HepG2 (cell line): ENCODE data around the gene ANKUB1. TPM values are rescaled to one million over a fixed set of nuclear protein-coding genes. Genes with fewer than 3 reads are reported as not detected.

Experiments used
- E2F1 ChIP-seq: sonication (generic); formaldehyde crosslinking; IDR thresholded peaks from 2 replicates; pipeline ENCODE4 v1.5.0; 2020; ENCODE audit warnings: missing genetic modification reagents
- FOXO4 ChIP-seq: sonication (generic); formaldehyde crosslinking; conservative IDR thresholded peaks from 2 replicates; pipeline ENCODE4 v1.8.1; 2023; ENCODE audit warnings: missing genetic modification reagents
- HMGA1 ChIP-seq: sonication (generic); formaldehyde crosslinking; conservative IDR thresholded peaks from 2 replicates; pipeline ENCODE4 v1.4.0; 2020; ENCODE audit warnings: missing genetic modification reagents
- MTF1 ChIP-seq: sonication (generic); formaldehyde crosslinking; IDR thresholded peaks from 2 replicates; pipeline ENCODE4 v1.5.0; 2020; ENCODE audit warnings: missing genetic modification reagents
- STAT5B ChIP-seq: sonication (generic); formaldehyde crosslinking; IDR thresholded peaks from 2 replicates; pipeline ENCODE4 v1.4.0; 2020; ENCODE audit warnings: missing genetic modification reagents
- TIGD3 ChIP-seq: sonication (generic); formaldehyde crosslinking; IDR thresholded peaks from 2 replicates; pipeline ENCODE4 v1.5.1; 2020; ENCODE audit warnings: mild to moderate bottlenecking, missing genetic modification reagents, borderline replicate concordance
- YEATS4 ChIP-seq: sonication (generic); formaldehyde crosslinking; IDR thresholded peaks from 2 replicates; pipeline ENCODE4 v1.4.0; 2020; ENCODE audit warnings: missing genetic modification reagents, borderline replicate concordance
- ZBTB4 ChIP-seq: sonication (generic); formaldehyde crosslinking; IDR thresholded peaks from 2 replicates; pipeline ENCODE4 v1.4.0; 2020; ENCODE audit warnings: missing genetic modification reagents, mild to moderate bottlenecking, borderline replicate concordance
- ZFP82 ChIP-seq: sonication (generic); formaldehyde crosslinking; IDR thresholded peaks from 2 replicates; pipeline ENCODE4 v1.5.1; 2020; ENCODE audit warnings: mild to moderate bottlenecking, missing genetic modification reagents, borderline replicate concordance
- ZFP90 ChIP-seq: sonication (generic); formaldehyde crosslinking; IDR thresholded peaks from 2 replicates; pipeline ENCODE4 v1.8.0; 2022; ENCODE audit warnings: missing genetic modification reagents, mild to moderate bottlenecking, inconsistent platforms, borderline replicate concordance
- ZIK1 ChIP-seq: sonication (generic); formaldehyde crosslinking; IDR thresholded peaks from 2 replicates; pipeline ENCODE4 v1.5.0; 2020; ENCODE audit warnings: mild to moderate bottlenecking, low read depth, missing genetic modification reagents, borderline replicate concordance
- ZNF20 ChIP-seq: sonication (generic); formaldehyde crosslinking; IDR thresholded peaks from 2 replicates; pipeline ENCODE4 v1.4.0; 2020; ENCODE audit warnings: mild to moderate bottlenecking, moderate library complexity, missing genetic modification reagents
- ZNF225 ChIP-seq: sonication (generic); formaldehyde crosslinking; IDR thresholded peaks from 2 replicates; pipeline ENCODE4 v1.4.0; 2020; ENCODE audit warnings: mild to moderate bottlenecking, missing genetic modification reagents
- ZNF292 ChIP-seq: sonication (generic); formaldehyde crosslinking; IDR thresholded peaks from 2 replicates; pipeline ENCODE4 v1.8.1; 2022; ENCODE audit warnings: mild to moderate bottlenecking, low read depth, missing genetic modification reagents, borderline replicate concordance
- ZNF512B ChIP-seq: sonication (generic); formaldehyde crosslinking; IDR thresholded peaks from 2 replicates; pipeline ENCODE4 v1.5.1; 2020; ENCODE audit warnings: missing genetic modification reagents, mild to moderate bottlenecking, borderline replicate concordance
- ZNF740 ChIP-seq: sonication (generic); formaldehyde crosslinking; IDR thresholded peaks from 2 replicates; pipeline ENCODE4 v1.4.0; 2020; ENCODE audit warnings: missing genetic modification reagents
- polyA plus RNA-seq, 8 experiments: library from polyadenylated mRNA; depleted of rRNA in 3 of 8; stranded (reverse) in 7 of 8; unstranded in 1 of 8; fragments of >200 nt; fragmentation: Illumina TruSeq in 4 of 8; extraction: Trizol in 4 of 8; gene quantifications; 2 replicates each; pipeline versions ENCODE4 v1.2.1 to v1.2.3, GENCODE V29; 2011 to 2016; ENCODE audit warnings: low read depth in 4 of 8, missing spikeins in 1 of 8, mixed read lengths in 1 of 8; ENCODE audit not compliant: insufficient read depth in 1 of 8
- total RNA-seq, 5 experiments: library from RNA; depleted of rRNA; stranded (reverse); fragments of >200 nt; fragmentation: Illumina TruSeq; extraction: Trizol; gene quantifications; 2 replicates each; pipeline ENCODE4 v1.2.3, GENCODE V29; 2016; ENCODE audit warnings: low read depth in 1 of 5

ANKUB1 gene
- total and polyA plus RNA-seq, 2 of the 13 experiments (the other 11 are each of a cell fraction or from before 2014, with no cell fraction given) = not detected

- TF ChIP-seq ZNF512B (CRISPR knock-in tag) (peak; percentile 74; the same call in 1 of the 2 replicates), MTF1 (CRISPR knock-in tag) (no peak), ZFP90 (CRISPR knock-in tag) (peak; percentile 25; the same call in 1 of the 2 replicates), ZNF20 (CRISPR knock-in tag) (no peak), HMGA1 (CRISPR knock-in tag) (no peak), YEATS4 (CRISPR knock-in tag) (peak; percentile 83), STAT5B (CRISPR knock-in tag) (no peak), ZNF740 (peak; percentile 52; the same call in 1 of the 2 replicates), ZNF225 (CRISPR knock-in tag) (peak; percentile 24; the same call in 1 of the 2 replicates), ZNF292 (CRISPR knock-in tag) (peak; percentile 64; the same call in 1 of the 2 replicates), TIGD3 (CRISPR knock-in tag) (peak; percentile 53; the same call in 1 of the 2 replicates), ZIK1 (CRISPR knock-in tag) (0 out of 2 replicates have a peak, but pooled peaks have one; percentile 63), ZFP82 (CRISPR knock-in tag) (no peak), FOXO4 (CRISPR knock-in tag) (no peak), ZBTB4 (0 out of 2 replicates have a peak, but pooled peaks have one; percentile 59), E2F1 (CRISPR knock-in tag) (0 out of 2 replicates have a peak, but pooled peaks have one; percentile 77)
Observed at GRCh38 chr3:149812606-149813366, 20.4 kb upstream of the ANKUB1 start, which contains the start of gene RNF13 (continued).
